GM12873 (cell line): ENCODE data around the gene DSEL.

ENCODE experiments used
- CTCF ChIP-seq: IDR thresholded peaks from 2 replicates; pipeline ENCODE4 v1.5.1; 2012; ENCODE audit warnings: low read depth, mild to moderate bottlenecking, moderate library complexity, low read length, control low read depth; ENCODE audit not compliant: insufficient read depth; ENCODE audit errors: missing control alignments

DSEL gene

GRCh38 chr18:67500522-67501205 is 15.9 kb downstream of the DSEL start:
- no peak for TF ChIP-seq CTCF

GRCh38 chr18:67496469-67496868 is 20.1 kb downstream of the DSEL start:
- TF ChIP-seq CTCF, result no peak

GRCh38 chr18:67486534-67486933 is 30.0 kb downstream of the DSEL start:
- TF ChIP-seq CTCF, result no peak

GRCh38 chr18:67485655-67486054 is 30.9 kb downstream of the DSEL start:
- no peak for TF ChIP-seq CTCF

- no peak for TF ChIP-seq CTCF
Measured at GRCh38 chr18:67484458-67484857, 32.1 kb downstream of the DSEL start.

GRCh38 chr18:67483952-67484351 is 32.6 kb downstream of the DSEL start:
- no peak for TF ChIP-seq CTCF

GRCh38 chr18:67483237-67483636 is 33.3 kb downstream of the DSEL start:
- TF ChIP-seq CTCF, result no peak
